Cardiac fibroblast (primary cell): ENCODE data around the gene KRT33B.
"Not testable (repeated sequence)": the region's sequence is repeated elsewhere in the genome, so short reads cannot be mapped to it uniquely, and the experiment has no call there.

Source experiments
- DNase-seq, 2 donors: peaks; one replicate each; pipeline versions ENCODE4 v3.0.0 to v3.0.0-alpha.2; 2010; ENCODE audit warnings: low read depth in 2 of 2
- H3K4me3 ChIP-seq, 2 donors: replicated peaks in 1 of 2; 1 replicate in 1 of 2; 2 replicates in 1 of 2; pipeline ENCODE4 v1.5.1; 2011; ENCODE audit warnings: low read depth in 2 of 2, low read length in 2 of 2, mild to moderate bottlenecking in 2 of 2, moderate library complexity in 1 of 2
- TF ChIP-seq, protein P1 (sequence below): IDR thresholded peaks from one replicate; pipeline ENCODE4 v1.5.1; 2011; ENCODE audit warnings: low read depth, mild to moderate bottlenecking, low read length, inconsistent platforms

Gene KRT33B

DNA sequence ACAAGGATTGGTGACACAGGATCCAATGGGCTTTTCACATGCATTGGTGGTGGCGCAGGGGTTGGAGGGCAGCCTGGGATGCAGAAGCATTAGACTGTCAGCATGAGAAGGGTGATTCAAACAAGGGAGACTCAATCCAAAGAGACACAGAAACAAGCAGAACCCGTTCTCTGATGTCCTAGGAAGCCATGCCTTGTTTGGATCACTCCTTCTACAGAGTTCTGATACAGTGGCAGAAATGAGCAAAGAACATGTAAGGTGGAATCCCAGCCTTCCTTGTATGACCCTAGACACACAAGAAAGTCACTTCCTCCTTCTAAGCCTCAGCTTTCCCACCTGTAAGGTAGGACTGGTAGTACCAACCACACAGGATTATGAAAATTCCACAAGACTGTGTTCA, 5.7 kb downstream of the KRT33B start:
- no peak for DNase-seq
- TF ChIP-seq, protein P1, sequence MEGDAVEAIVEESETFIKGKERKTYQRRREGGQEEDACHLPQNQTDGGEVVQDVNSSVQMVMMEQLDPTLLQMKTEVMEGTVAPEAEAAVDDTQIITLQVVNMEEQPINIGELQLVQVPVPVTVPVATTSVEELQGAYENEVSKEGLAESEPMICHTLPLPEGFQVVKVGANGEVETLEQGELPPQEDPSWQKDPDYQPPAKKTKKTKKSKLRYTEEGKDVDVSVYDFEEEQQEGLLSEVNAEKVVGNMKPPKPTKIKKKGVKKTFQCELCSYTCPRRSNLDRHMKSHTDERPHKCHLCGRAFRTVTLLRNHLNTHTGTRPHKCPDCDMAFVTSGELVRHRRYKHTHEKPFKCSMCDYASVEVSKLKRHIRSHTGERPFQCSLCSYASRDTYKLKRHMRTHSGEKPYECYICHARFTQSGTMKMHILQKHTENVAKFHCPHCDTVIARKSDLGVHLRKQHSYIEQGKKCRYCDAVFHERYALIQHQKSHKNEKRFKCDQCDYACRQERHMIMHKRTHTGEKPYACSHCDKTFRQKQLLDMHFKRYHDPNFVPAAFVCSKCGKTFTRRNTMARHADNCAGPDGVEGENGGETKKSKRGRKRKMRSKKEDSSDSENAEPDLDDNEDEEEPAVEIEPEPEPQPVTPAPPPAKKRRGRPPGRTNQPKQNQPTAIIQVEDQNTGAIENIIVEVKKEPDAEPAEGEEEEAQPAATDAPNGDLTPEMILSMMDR, result no peak
- H3K4me3 ChIP-seq, result no peak overlapping the region

DNA sequence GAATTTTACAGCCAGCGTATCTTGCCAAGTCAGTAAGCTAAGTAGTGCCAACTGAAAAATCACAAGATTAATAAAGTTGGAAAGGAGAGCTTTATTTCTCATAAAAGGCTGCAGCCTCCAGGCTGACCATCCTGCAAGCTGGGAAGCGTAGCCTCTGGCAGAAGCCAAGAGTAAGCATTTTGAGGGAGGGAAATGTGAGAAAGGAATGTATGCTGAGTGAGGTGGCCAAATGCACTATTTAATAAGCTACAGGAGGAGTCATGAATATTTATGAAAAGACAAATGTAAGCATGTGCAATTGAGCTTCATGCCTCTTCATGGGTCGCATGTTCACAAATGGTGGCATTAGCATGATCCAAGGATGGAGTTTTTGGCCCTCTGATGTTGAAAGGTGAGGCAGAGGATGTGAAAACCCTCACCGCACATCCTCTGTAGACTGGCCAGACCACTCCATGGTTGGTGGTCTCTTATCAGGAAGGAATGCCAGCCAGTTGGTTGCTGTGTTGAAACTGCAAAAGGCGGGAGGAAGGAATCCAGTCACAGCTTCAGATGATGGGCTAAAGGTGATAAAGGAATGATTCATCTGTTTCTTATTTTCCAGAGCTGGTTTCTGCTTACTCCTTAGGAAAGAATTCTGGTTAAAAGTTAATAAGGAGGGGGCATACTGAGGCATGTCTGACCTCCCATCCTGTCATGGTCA, 9.2 kb downstream of the KRT33B start:
- TF ChIP-seq, protein P1, result no peak
- peak in 1 of 2 donors; percentile 35 for DNase-seq
- no peak overlapping the region for H3K4me3 ChIP-seq

DNA sequence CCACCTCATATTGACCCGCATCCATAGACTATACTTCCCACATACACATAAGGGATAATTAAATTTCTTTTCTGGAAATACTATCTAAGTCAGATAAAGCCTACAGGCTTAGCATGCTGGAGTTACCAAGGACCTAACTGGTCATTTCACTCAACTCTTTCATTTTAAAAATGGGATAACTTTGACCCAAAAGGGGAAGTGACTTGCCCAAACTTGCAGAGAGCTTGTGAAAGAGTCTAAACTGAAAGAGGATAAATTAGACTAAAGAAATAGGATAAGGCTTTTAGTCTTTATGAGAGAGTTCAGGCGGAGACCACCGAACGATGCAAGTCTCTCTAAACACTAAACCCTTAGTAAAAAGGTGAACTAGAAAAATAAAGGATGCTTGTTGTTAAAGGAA, 15.1 kb downstream of the KRT33B start:
- no peak overlapping the region for H3K4me3 ChIP-seq
- TF ChIP-seq, protein P1, result no peak
- no peak for DNase-seq

DNA sequence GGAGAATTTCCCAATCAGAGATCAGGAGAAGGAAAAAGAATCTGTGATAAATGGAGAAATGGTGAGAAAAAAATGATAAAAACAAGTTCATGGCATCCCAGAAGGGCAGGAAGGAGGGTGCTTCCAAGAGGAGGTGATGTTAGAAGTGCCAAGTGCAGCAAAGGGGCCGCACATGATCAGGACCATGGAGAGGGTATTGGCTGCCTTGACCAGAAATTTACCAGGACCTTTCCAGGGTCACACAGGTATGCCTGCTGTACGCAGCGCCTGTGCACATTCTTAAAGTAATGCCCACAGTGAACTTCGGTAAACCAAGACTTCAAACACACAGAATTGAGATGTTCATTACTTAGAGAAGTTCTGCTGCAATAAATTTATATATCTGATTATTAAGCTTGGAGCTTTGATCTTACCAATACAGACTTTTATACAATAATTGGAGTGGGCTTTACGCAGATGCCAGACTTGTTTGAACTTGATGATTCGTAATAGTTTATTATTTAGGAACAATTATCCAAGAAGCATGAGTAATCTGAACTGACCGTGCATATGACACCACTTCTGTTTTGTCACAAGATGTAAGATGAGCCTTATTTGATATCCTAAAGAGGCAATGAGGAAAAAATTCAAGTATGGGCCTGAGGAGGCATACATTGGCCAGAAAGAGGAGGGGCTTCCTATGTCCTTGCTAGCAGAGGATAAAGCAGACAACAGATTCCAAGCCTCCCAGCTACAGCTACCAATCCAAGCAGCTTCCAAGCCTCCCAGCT, 16.8 kb downstream of the KRT33B start:
- TF ChIP-seq, protein P1, result no peak
- H3K4me3 ChIP-seq, result no peak overlapping the region
- DNase-seq, result no peak

DNA sequence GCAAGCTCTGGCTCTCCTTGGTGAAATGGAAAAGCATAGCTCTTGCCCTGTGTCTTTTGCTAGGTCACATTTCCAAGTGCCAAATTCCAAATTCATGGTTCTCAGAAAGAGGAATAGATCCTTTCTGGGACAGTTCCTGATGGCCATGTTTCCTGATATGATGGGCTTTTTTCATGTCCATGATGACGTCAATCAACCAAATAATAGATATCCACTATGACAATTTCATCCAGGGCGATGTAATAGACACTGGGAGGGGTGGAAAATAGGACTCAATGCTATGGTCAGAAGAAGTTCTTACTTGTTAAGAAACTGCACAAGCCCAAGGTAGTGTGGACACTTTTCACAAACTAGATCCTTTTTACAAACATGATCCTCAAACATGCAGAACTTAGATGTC, 18.4 kb downstream of the KRT33B start:
- no peak overlapping the region for H3K4me3 ChIP-seq
- TF ChIP-seq, protein P1, result no peak
- DNase-seq, result no peak

DNA sequence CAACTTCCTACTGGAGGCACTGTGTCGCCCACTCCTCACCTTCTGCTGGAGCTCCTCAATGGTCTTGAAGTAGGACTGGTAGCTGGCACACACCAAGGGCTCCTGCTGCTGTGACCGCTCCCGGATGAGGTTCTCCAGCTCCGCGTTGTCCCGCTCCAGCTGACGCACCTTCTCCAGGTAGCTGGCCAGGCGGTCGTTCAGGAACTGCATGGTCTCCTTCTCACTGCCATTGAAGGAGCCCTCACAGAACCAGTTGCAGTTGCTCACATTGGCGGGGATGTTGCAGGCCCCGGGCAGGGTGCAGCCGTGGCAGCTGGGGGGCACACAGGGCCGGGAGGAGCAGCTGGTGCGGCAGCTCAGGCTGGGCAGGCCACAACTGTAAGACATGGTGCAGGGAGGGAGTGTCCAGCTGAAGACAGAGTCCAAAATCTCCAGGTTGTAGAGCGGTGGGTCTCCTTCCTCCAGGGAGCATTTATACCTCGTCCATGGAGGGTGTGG, 19.2 kb downstream of the KRT33B start, which contains the start of gene KRT33A:
TSS of gene KRT33A (minus strand) at position 448 of the 498 bp plus-strand sequence. CDS start at position 387, 61 bp downstream.
- not testable (repeated sequence) for DNase-seq, H3K4me3 ChIP-seq
